Measurements from ENCODE around the gene CGB8.

DNA sequence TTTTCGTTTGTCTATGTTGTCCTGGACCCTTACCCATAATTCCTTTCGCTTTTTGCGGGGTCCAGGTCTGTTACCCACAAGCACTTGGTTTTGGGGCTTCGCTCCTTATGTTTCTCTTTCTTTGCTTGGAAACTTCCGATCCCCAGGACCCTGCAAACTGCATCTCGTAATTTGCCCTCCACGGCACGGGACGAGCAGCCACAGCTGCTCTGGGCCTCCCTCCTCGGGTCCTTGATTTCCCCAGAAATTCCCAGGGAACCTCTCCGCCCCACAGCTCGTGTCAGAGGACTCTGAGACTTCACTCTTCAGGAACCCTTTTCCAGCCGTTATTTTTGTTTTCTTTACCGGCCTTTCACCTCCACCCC is 36.9 kb upstream of the CGB8 start:
- TF ChIP-seq POLR2AphosphoS5 (IDR thresholded peaks at IDR 0.05; ENCODE audit: low read depth, low read length) = no peak
- TF ChIP-seq, protein P1, sequence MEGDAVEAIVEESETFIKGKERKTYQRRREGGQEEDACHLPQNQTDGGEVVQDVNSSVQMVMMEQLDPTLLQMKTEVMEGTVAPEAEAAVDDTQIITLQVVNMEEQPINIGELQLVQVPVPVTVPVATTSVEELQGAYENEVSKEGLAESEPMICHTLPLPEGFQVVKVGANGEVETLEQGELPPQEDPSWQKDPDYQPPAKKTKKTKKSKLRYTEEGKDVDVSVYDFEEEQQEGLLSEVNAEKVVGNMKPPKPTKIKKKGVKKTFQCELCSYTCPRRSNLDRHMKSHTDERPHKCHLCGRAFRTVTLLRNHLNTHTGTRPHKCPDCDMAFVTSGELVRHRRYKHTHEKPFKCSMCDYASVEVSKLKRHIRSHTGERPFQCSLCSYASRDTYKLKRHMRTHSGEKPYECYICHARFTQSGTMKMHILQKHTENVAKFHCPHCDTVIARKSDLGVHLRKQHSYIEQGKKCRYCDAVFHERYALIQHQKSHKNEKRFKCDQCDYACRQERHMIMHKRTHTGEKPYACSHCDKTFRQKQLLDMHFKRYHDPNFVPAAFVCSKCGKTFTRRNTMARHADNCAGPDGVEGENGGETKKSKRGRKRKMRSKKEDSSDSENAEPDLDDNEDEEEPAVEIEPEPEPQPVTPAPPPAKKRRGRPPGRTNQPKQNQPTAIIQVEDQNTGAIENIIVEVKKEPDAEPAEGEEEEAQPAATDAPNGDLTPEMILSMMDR (IDR thresholded peaks at IDR 0.05) = no peak
- TF ChIP-seq, protein P2, sequence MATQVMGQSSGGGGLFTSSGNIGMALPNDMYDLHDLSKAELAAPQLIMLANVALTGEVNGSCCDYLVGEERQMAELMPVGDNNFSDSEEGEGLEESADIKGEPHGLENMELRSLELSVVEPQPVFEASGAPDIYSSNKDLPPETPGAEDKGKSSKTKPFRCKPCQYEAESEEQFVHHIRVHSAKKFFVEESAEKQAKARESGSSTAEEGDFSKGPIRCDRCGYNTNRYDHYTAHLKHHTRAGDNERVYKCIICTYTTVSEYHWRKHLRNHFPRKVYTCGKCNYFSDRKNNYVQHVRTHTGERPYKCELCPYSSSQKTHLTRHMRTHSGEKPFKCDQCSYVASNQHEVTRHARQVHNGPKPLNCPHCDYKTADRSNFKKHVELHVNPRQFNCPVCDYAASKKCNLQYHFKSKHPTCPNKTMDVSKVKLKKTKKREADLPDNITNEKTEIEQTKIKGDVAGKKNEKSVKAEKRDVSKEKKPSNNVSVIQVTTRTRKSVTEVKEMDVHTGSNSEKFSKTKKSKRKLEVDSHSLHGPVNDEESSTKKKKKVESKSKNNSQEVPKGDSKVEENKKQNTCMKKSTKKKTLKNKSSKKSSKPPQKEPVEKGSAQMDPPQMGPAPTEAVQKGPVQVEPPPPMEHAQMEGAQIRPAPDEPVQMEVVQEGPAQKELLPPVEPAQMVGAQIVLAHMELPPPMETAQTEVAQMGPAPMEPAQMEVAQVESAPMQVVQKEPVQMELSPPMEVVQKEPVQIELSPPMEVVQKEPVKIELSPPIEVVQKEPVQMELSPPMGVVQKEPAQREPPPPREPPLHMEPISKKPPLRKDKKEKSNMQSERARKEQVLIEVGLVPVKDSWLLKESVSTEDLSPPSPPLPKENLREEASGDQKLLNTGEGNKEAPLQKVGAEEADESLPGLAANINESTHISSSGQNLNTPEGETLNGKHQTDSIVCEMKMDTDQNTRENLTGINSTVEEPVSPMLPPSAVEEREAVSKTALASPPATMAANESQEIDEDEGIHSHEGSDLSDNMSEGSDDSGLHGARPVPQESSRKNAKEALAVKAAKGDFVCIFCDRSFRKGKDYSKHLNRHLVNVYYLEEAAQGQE (IDR thresholded peaks at IDR 0.05; ENCODE audit: insufficient read depth in 1 of 2, low read depth in 2 of 2, low read length in 1 of 2) = no peak
- TF ChIP-seq SIN3A (IDR thresholded peaks at IDR 0.05; ENCODE audit: borderline replicate concordance, insufficient read depth, low read depth, low read length) = no peak
- TF ChIP-seq TCF7L2 (IDR thresholded peaks at IDR 0.05; ENCODE audit: low read depth, low read length) = no peak
